T-helper 2 cell (primary cell): ENCODE data around the gene RAC2.
A peak's percentile ranks its signal among the peaks of the same experiment; 100 is the strongest.

Source experiments
- DNase-seq, 5 experiments: peaks; one replicate each; pipeline versions ENCODE4 v3.0.0 to v3.0.0-alpha.2; 2012 to 2022

RAC2 gene

GRCh38 chr22:37275134-37275533, 31.1 kb upstream of the RAC2 start:
- DNase-seq = no peak

- no peak for DNase-seq
These were observed 30.4 kb upstream of the RAC2 start for GRCh38 chr22:37274380-37274862.

- DNase-seq = no peak
These were observed 29.8 kb upstream of the RAC2 start for GRCh38 chr22:37273846-37274225.

GRCh38 chr22:37273126-37273845, 29.2 kb upstream of the RAC2 start:
- peak in 1 of 5 experiments; percentile 49 for DNase-seq

GRCh38 chr22:37270928-37271650, 27.0 kb upstream of the RAC2 start:
- DNase-seq = no peak

- peak in 1 of 5 experiments; percentile 52 for DNase-seq
These were observed 26.0 kb upstream of the RAC2 start for GRCh38 chr22:37269936-37270678.

GRCh38 chr22:37267661-37268413, 23.8 kb upstream of the RAC2 start:
- DNase-seq = no peak

- DNase-seq = peak; percentile 50 to 69 (median 53)
These were observed 23.1 kb upstream of the RAC2 start for GRCh38 chr22:37267135-37267587.

- DNase-seq = no peak
These were observed 22.6 kb upstream of the RAC2 start for GRCh38 chr22:37266581-37267134.

- no peak for DNase-seq
These were observed 20.2 kb upstream of the RAC2 start for GRCh38 chr22:37263966-37264887.

- DNase-seq = no peak
These were observed 18.3 kb upstream of the RAC2 start for GRCh38 chr22:37262346-37262745.

- DNase-seq = peak in 4 of 5 experiments; percentile 48 to 65 (median 51)
These were observed 16.9 kb upstream of the RAC2 start for GRCh38 chr22:37260901-37261336.

GRCh38 chr22:37260155-37260795, 16.2 kb upstream of the RAC2 start:
- DNase-seq = no peak

GRCh38 chr22:37259540-37260029, 15.5 kb upstream of the RAC2 start:
- DNase-seq = no peak

- DNase-seq = no peak
These were observed 14.8 kb upstream of the RAC2 start for GRCh38 chr22:37258753-37259401.

- DNase-seq = no peak
These were observed 14.1 kb upstream of the RAC2 start for GRCh38 chr22:37258005-37258752.

- DNase-seq = no peak
These were observed 12.1 kb upstream of the RAC2 start for GRCh38 chr22:37256075-37256726.

GRCh38 chr22:37255558-37256006, 11.5 kb upstream of the RAC2 start:
- DNase-seq = no peak
